Measurements from ENCODE around the gene ARL8A.
"Not testable (repeated sequence)": the region's sequence is repeated elsewhere in the genome, so short reads cannot be mapped to it uniquely, and the experiment has no call there.

The ARL8A gene

DNA sequence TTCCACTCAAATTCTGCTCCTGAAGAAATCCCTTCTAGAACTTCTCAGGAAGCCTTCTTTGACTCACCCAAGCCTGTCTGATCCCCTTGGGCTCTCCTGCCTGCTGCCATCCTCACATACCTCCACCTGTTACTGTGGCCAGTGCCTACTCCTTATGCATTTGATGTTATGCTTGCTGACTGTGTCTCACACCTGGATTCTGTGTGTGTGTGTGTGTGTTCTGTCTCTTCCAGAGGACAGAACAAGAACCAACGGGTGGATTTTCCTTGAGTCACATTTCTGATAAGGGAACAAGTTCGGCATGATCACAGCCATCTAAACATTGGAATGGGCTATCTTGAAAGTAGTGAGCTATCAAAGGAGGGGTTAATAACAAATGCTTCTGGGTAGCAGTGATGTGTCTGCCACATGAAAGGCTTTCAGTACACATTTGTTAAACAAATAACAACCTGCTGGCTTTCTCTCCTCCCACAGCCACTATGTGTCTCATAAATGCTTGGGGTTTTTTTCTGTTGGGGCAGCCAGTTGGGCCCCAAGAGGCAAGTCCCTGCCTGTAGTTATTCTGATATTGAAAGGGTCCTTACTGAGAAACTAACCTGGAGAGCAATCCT lies 30.7 kb downstream of the ARL8A start:
- no peak for DNase-seq (ENCODE audit: low read depth, low spot score)

DNA sequence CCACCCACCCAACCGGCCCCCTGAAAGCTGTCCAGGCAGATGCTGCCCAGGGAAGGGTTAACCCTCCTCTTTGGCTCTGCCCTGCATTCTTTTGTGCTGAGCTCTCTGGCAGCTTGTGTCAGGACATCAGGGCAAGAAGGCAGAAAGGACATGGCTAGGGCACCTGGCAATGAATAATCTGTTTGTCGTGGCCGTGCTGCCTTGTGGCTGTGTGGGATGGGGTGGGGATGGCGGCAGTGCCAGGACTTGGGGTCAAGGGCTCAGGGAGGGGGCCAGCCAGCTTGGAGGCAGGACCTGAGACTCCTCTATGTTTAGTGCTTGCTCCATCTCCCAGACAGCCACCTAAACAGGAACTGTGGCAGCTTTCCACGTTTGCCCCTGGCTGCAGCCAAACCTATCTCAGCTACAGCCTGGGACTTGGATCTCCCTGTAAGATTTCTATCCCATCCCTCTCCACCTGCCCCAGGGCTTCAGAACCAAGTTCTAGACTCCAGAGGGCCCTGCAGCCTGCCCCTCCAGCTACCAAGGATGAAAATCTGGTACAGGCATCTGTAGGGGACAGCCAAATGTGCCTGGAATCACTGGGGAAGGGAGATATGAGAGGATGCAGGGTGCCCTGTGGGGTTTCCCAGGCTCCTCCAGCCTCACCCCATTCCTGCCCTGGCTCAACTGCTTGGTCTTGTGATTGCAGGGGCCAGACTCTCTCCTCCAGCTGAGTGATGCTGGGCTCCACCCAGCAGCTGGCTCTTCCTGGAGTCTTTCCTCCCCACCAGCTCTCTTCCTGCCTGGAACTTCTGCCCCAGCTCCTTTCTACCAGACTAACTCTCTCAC lies 31.5 kb downstream of the ARL8A start:
- peak; percentile 18 for DNase-seq (ENCODE audit: low read depth, low spot score)

GRCh38 chr1:202111589-202111988 lies 32.9 kb downstream of the ARL8A start:
- not testable (repeated sequence) for DNase-seq (ENCODE audit: low read depth, low spot score)

DNA sequence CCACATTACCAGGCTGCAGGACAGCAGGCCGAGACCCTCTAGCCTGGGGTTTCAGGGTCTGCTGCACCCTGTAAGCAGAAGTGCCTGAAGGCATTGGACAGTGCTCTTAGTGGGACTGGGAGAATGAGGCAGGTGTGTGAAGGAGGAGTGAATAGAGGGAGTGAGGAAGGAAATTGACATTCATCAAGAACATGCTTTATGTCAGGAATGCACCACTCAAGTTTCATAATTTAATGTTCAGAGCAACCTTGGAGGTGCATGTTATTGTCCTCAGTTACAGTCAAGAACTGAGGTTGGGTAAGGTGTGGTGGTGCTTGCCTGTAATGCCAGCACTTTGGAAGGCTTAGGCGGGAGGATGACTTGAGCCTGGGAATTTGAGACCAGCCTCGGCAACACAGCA lies 33.6 kb downstream of the ARL8A start:
- peak; percentile 6 for DNase-seq (ENCODE audit: low read depth, low spot score)

DNA sequence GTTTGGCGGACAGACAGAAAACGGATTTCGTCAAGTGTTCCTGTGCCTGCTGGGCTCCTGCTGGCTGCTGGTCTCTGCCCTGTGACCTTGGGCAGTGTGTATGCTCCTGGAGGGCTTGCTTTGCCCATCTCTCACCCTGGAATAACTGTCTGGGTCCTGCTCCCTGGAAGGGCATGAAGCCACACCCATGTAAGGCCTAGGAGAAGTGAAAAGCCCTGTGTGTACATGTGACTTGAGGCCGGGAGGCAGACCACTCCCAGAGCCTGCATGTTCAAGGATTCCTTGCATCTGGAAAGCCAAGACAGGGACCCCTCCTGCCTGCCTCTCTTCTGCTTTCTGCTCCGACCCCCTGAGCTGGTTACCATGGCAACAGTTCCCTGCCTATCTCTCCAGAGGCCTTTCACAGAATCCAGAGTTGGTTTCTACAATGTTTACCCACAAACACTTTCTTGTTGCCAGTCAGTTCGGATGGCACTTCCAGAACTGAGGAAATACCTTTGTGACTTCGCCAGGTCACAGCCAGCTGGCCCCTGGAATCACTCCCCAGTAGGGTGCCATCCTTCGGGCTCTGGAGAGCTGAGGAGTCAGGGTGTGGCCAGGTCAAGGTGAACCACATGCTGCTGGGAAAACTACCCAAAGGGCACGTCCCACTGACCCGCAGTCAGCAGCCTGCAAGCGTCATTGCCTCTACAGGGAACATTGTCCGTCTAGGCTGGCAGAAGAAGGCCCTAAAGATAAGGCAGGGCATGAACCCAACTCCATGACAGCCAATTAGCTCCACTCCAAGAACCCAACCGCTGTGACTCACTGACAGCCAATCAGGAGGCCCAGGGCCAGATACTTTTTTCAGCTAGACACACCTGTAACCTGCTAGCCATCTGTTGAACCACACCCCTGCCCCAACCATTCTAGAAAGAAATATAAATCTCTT lies 36.5 kb downstream of the ARL8A start:
- DNase-seq (ENCODE audit: low read depth, low spot score), result peak; percentile 66

DNA sequence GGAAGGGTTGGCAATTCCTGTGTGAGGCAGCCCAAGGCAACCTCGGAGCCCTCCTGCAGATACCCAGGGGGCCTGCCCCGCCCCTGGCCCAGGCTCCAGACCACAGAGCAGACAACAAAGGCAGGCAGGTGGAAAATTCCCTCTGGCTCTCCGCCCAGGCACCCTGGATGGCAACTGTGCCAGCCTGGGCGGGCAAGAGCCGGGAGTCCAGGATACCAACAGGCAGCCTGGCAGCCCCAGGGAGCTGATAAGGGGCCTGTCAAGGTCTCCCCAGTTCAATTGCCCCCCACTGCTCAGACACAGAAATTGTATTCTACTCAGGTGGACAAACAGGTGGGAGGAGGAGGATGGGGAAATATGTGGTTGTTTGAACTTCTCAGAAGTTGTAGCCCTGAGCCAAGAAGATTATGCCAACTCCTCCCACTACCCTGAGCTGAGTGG lies 37.2 kb downstream of the ARL8A start:
- DNase-seq (ENCODE audit: low read depth, low spot score), result peak; percentile 56

GRCh38 chr1:202106340-202107254 lies 37.9 kb downstream of the ARL8A start:
- peak; percentile 59 for DNase-seq (ENCODE audit: low read depth, low spot score)

- DNase-seq (ENCODE audit: low read depth, low spot score), result peak; percentile 96
Measured at GRCh38 chr1:202105571-202106339, 38.8 kb downstream of the ARL8A start.

DNA sequence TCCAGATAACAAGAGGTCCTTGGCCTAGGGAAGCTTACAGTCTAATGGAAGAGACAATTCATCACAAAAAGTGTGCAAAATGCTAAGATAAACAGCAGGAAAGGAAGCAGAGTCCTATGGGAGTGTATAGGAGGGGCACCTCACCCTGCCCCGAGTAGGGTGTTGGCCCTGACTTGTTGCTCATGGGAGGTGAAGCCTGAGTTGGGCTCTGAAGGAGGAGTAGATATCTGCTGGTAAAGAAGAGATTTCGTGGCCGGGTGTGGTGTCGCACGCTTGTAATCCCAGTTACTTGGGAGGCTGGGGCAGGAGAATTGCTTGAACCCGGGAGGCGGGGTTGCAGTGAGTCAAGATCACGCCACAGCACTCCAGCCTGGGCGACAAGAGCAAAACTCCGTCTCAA lies 40.5 kb downstream of the ARL8A start:
- DNase-seq (ENCODE audit: low read depth, low spot score), result no peak

- peak; percentile 35 for DNase-seq (ENCODE audit: low read depth, low spot score)
Measured at GRCh38 chr1:202101184-202101583, 43.4 kb downstream of the ARL8A start.

- no peak for DNase-seq (ENCODE audit: low read depth, low spot score)
Measured at GRCh38 chr1:202093858-202094257, 50.7 kb downstream of the ARL8A start.

- DNase-seq (ENCODE audit: low read depth, low spot score), result peak; percentile 28
Measured at GRCh38 chr1:202090994-202091393, 53.5 kb downstream of the ARL8A start.

GRCh38 chr1:202088206-202088605 lies 56.3 kb downstream of the ARL8A start:
- DNase-seq (ENCODE audit: low read depth, low spot score), result no peak

DNA sequence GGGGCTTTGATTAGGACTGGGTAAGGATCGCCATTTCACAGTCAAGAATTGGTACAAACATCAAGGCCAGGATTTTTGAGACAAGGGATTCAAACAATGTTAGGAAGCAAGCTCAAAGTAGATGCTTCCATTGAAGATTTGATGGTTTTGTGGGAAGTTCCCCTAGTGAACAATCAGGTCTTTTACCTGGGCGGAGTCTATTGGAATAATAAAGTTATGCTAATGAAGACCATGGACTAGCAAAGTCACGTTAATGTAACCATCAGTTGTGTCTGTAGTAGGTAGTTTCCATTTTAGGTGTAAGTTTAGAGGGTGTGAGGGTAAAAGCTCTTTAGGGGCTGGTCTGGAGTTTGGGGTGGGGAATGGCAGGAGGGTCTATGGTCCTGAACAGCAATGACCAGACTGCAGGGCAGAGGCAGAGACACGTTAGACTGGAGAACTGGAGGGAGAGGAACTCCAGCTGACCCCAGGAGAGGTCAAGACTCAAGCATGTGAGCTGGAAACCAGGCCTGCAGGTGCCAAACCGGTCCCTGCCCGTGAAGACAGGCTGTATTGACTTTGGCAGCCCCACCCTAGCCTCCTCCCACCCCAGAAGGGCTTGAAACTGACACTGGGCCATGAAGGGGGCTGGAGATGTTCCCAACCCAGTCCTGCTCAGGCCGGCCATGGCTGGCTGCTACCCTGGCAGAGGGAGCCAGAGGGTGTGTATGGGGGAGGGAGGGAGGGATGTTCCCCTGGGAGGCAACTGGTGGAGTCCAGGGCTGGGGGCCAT lies 57.8 kb downstream of the ARL8A start:
- DNase-seq (ENCODE audit: low read depth, low spot score), result peak; percentile 65

DNA sequence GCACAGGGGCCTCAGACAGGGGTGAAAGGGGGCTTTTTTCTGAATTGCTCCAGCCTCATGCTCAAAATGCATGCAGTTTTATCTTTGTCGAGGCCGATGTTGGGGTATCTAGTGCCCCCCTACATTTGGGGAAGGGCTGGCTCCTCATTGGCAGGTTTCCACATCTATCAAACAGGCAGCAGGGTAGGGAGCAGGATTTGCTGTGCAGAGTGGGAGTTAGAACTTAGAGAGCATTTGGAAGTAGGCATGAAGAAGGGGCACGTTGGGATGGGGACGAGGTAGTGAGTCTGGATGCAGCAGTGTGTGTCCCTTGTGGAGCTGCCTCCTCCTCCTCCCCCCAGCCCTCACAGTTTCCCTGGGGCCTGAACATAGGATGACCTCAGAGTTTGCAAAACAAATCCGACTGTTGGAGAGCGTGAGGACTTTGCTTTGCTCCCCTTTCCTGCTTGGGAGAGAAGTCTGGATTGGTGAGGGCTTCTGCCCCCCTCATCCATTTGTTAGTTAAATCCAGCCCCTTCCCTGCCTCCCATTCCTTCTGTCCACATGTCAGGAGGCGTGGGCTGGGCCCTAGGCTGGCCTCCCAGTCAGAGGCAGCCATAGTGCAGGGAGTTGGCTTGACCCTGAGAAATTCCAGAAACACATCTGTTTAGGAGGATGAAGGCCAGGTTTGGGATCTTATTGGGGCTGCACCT lies 58.7 kb downstream of the ARL8A start:
- DNase-seq (ENCODE audit: low read depth, low spot score), result peak; percentile 78

DNA sequence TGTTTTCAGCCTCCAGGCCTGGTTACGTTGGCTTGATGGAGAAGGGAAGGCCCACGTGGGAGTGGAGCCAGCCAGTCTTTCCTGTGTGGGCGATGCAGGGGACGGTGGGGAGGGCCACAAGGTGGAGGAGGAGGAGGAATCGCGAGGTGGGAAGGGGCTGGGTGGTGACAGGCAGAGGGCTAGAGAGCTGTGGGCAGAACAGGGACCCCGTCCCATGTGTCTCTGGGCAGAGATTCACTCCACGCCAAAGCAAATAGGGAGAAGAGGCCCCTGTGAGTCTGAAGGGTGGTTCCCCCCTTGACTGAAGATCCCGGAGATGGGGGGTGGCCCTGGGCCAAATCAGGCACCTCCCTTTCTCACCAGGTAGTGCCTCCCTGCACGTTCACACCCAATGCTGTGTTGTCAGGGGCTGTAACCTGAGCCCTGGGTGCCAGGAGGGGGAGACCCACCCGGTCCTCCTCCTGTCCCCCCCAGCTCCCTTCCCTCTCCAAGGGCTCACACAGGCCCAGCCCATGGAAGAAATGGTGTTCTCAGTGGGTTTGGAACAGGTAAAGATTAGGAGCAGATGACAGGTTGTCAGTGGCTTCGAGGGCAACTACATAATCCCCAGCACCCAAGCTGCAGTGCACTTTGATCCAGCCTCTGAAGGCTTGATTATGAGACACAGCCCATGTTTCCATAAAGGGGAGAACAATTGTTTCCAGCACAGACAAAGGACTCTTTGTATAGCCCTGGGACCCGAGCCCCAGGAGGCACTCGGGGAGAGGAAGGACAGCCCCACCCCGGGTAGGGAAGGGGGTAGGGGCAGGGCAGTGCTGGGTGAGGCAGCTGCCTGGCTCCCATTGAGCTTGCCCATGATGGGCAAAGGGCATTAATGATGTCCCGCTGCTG lies 59.5 kb downstream of the ARL8A start:
- peak; percentile 14 for DNase-seq (ENCODE audit: low read depth, low spot score)

Measured in ELF-1 (cell line).